Motor neuron (in vitro differentiated cells): ENCODE measurements around the gene CCDC89. TPM values are rescaled to one million over a fixed set of nuclear protein-coding genes. Genes with fewer than 3 reads are reported as not detected.
"Not testable (repeated sequence)": the region's sequence is repeated elsewhere in the genome, so short reads cannot be mapped to it uniquely, and the experiment has no call there.

ENCODE experiments used
- ATAC-seq, 8 experiments: fragments of 200-7000 bp; cut with Tn5 transposase; replicated peaks in 6 of 8; 2 replicates each; pipeline ENCODE4 v1.8.0; 2021; ENCODE audit warnings: mild to moderate bottlenecking in 8 of 8, moderate library complexity in 8 of 8
- H3K27ac ChIP-seq, 2 donors: fragments of 250-450 bp; sonication (Bioruptor Pico); 2 replicates each; pipeline ENCODE4 v1.9.0; 2021; ENCODE audit warnings: antibody characterized with exemption in 2 of 2, mild to moderate bottlenecking in 2 of 2, moderate library complexity in 1 of 2
- H3K4me1 ChIP-seq, 2 donors: fragments of 250-450 bp; sonication (Bioruptor Pico); replicated peaks in 1 of 2; 2 replicates each; pipeline ENCODE4 v1.6.1; 2021; ENCODE audit warnings: antibody characterized with exemption in 2 of 2, mild to moderate bottlenecking in 2 of 2, moderate library complexity in 1 of 2
- H3K4me3 ChIP-seq, 5 donors: fragments of 250-450 bp; sonication (Bioruptor Pico); 2 replicates each; pipeline ENCODE4 v1.9.0; 2021; ENCODE audit warnings: antibody characterized with exemption in 5 of 5, mild to moderate bottlenecking in 5 of 5, moderate library complexity in 4 of 5
- WGBS, 10 experiments: fragments of 450-650 bp; shearing (Covaris generic); methylation state at CpG; one replicate each; pipeline ENCODE4 v1.0.0; 2022; 5-methylcytosine and 5-hydroxymethylcytosine counted together
- in situ Hi-C, 9 experiments: fragments of 400-800 bp; cut with MboI; loops; one replicate each; pipeline ENCODE4 v1.15.0; 2021; ENCODE audit warnings: low sequenced_read_pairs in 9 of 9, low pct_unique_long_range_greater_than_20kb in 2 of 9; ENCODE audit not compliant: unreplicated experiment in 9 of 9
- total RNA-seq, 8 experiments: library from RNA; unstranded; fragments of 300-600 nt; gene quantifications; 2 replicates each; pipeline versions ENCODE4 v1.2.3 to v1.2.4, GENCODE V29; 2022

The CCDC89 gene
- total RNA-seq, 8 experiments from 2014 or later = 0.18 to 4.7 (median 0.71) TPM

DNA sequence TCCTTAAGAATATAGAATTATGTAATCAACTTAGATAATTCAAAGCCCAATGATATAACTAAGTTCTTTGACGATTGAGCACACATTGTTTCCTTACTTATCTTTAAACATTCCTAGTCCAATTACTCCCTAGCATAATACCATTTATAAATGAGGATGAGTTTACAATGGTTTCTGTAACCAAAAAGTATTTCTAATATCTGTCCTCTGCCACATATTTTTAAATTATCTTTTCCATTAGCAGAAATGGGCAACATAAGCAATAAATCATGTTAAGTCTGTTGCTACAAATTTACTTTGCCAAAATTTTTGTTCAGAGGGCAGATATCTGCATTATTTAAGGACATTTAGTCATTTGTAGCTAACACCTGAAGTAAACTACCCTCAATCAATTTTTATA, 27.8 kb downstream of the CCDC89 start:
- WGBS, 10 experiments = 30 to 100% (median 97%) methylated on average over 1 of the region's 1 CpG; no CpG with 5 or more reads in 2 of the 10 experiments
- no peak for ATAC-seq
- Histone ChIP-seq H3K4me1 (peaks cover 2 to 26% of the 10 kb centered on the region in 2 donors), H3K27ac (no peak overlapping the region), H3K4me3 (no peak overlapping the region)
- in situ Hi-C loops = no loop called here

DNA sequence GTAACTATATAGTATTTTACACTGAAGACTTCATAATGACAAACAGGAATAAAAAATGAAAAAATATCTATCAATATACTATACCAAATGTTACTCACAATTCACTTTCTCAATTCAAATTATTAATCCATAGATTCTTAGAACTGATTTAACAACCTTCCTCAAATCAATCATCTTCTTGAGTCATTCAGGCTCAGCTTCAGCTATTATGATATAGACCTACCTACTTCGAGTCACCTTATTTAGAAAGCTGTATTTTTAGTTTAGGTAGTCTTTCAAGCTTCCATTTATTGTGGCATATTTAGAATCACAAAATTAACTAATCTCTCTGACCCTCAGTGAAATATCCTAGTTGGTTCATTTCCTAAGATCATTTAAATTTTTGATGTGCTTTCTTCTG, 29.2 kb downstream of the CCDC89 start:
- in situ Hi-C loops = no loop called here
- ATAC-seq = no peak
- no peak overlapping the region for H3K4me3 ChIP-seq
- 86 to 100% (median 90%) methylated on average over 1 of the region's 1 CpG; no CpG with 5 or more reads in 1 of the 10 experiments for WGBS, 10 experiments
- H3K4me1 ChIP-seq = peaks cover 2 to 26% of the 10 kb centered on the region in 2 donors
- no peak overlapping the region for H3K27ac ChIP-seq

- in situ Hi-C loops, H3K27ac ChIP-seq, ATAC-seq, H3K4me3 ChIP-seq, H3K4me1 ChIP-seq: not testable (repeated sequence)
- 100% methylated on average over 1 of the region's 4 CpGs; no CpG with 5 or more reads in 7 of the 10 experiments for whole genome bisulfite sequencing, 10 experiments
Observed at GRCh38 chr11:85654343-85654742, 31.7 kb downstream of the CCDC89 start.

DNA sequence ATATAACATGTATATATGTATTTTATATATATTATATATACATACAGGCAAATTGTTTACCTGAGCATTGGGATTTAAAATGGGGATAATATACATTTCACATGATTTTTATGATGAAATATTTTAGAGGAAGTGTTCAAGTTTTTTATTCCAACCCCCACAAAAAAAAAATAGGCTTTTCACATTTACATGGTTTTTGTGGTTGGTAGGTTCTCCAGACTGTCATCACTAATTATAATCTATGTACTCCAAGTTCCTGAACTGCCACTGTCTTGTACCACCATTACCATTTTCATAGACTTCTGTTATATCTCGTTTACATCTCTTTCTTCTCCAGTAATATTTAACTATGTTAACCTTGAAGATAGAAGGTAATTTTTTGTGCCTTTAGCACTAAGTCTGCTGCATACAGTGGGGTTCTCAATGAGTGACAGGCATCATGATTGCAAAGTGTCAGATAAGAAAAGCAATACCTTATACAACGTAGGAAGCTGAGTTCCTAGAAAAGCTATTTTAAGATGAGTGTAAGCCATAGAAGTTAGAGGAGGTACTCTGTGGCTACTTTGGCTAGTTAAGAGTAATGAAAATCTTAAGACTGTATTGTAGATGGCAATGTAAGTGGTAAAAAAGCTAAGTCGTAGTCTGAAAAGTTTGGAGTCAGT, 33.1 kb downstream of the CCDC89 start:
- Histone ChIP-seq H3K4me1 (peaks cover 0 to 7% of the 10 kb centered on the region in 2 donors), H3K27ac (no peak overlapping the region), H3K4me3 (no peak overlapping the region)
- in situ Hi-C loops = no loop called here
- ATAC-seq = no peak
- WGBS, 10 experiments = 63 to 92% (median 79%) methylated on average over 2 to 3 of the region's 3 CpGs

DNA sequence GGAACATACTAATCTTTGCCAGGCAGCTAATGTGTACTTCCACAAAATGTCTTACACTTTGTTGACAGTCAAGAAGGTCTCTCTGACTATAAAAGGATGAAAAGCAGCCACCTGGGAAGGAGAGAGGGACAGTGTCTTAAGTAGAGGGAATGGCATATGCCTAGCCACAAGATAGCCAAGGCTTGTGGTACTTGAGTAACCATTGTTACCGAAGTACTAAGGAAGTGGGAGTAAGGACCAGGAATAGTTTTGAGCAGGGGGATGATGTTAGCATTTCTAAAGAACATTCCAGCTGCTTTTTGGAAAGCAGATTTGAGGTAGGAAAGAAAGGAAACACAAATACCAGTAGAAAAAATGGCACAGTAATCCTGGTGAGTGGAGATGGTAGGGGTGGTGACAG, 34.9 kb downstream of the CCDC89 start:
- Histone ChIP-seq H3K4me3 (no peak overlapping the region), H3K4me1 (peaks cover 0 to 13% of the 10 kb centered on the region in 2 donors), H3K27ac (no peak overlapping the region)
- no peak for ATAC-seq
- in situ Hi-C loops = no loop called here
- WGBS, 10 experiments = 70 to 100% (median 100%) methylated on average over 1 of the region's 1 CpG; no CpG with 5 or more reads in 1 of the 10 experiments

DNA sequence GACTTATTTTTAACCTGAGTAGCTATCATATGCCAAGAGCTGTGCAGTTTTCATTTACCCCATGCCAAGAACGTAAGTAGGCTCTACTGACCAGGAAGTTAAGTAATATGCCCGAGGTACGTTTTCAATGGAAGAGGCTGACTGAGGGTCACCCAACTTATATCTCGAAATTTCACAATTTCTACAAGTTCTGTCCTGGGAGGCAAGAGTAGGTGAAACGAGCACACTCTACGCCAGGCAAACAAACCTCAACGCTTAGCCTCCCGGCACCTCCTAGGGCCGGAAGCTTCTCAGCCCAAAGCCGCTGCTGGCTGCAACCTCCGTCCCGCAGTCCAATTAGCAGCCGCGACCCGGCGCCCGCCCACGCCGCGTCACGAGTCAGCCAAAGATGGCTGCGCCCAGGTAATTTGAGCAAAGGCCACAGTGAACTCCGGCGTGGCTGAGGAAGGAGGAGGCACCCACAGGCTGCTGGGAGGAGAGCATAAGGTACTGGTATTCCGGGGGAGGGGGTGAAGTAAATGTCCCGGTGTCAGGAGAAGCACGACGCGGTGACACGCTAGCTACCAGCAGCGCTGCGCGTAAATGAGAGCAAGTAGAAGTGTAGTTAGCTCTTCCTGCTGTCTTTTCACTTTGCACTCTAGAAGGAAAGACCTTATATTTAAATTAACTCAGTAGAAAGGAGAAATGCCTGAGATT, 38.2 kb downstream of the CCDC89 start, which contains the start of gene TMEM126A:
TSS of gene TMEM126A (plus strand) at position 364 of the 696 bp plus-strand sequence. CDS start 2,289 bp downstream, outside the sequence.
- WGBS, 10 experiments = 0 to 4% (median 0%) methylated on average over 1 to 22 of the region's 33 CpGs; no CpG with 5 or more reads in 2 of the 10 experiments
- peak; percentile 96 to 99 (median 97) for ATAC-seq
- in situ Hi-C loops = no loop called here
- peak within 1 kb of the TSS; percentile 59 to 65 for H3K27ac ChIP-seq
- H3K4me3 ChIP-seq = peak within 1 kb of the TSS; percentile 48 to 57 (median 50)
- H3K4me1 ChIP-seq = peaks cover 0 to 13% of the 10 kb centered on the region in 2 donors

DNA sequence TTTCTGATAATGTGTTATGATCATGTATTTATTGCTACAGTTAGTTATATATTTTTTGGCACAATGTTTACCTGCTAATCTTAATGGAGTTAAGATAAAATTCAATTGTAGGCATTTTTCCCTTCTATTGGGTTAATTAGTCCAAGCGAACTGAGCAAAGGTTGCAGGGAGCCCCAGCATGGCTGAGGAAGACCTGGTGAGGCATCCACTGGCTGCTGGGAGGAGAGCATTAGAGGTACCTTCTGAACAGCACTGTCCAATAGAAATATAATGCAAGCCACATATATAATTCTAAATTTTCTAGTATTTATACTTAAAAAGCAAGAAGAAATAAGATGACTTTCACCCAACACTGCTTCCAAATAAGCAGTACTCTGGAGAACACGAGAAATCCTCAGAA, 38.9 kb downstream of the CCDC89 start:
- WGBS, 10 experiments = 0 to 83% (median 50%) methylated on average over 1 to 2 of the region's 2 CpGs; no CpG with 5 or more reads in 1 of the 10 experiments
- Histone ChIP-seq H3K4me3 (peak overlapping the region; percentile 48 to 57 (median 50)), H3K27ac (peak overlapping the region; percentile 59 to 65), H3K4me1 (peaks cover 0 to 13% of the 10 kb centered on the region in 2 donors)
- in situ Hi-C loops = no loop called here
- no peak for ATAC-seq

GRCh38 chr11:85643191-85643614, 42.8 kb downstream of the CCDC89 start:
- no peak overlapping the region for H3K27ac ChIP-seq
- 17 to 90% (median 73%) methylated on average over 1 to 2 of the region's 2 CpGs; no CpG with 5 or more reads in 3 of the 10 experiments for WGBS, 10 experiments
- in situ Hi-C loops = no loop called here
- H3K4me1 ChIP-seq = peaks cover 0 to 6% of the 10 kb centered on the region in 2 donors
- no peak for ATAC-seq
- no peak overlapping the region for H3K4me3 ChIP-seq

GRCh38 chr11:85634747-85635146, 51.2 kb downstream of the CCDC89 start:
- in situ Hi-C loops = no loop called here
- WGBS, 10 experiments = 70 to 100% (median 96%) methylated on average over 1 to 3 of the region's 3 CpGs; no CpG with 5 or more reads in 2 of the 10 experiments
- no peak overlapping the region for H3K27ac ChIP-seq
- no peak for ATAC-seq
- H3K4me1 ChIP-seq = peaks cover 0 to 4% of the 10 kb centered on the region in 2 donors
- no peak overlapping the region for H3K4me3 ChIP-seq

Other genes starting within 250 kb of the CCDC89 start
- gene DLG2, start 58.9 kb downstream of the CCDC89 start, total RNA-seq = 10 to 100 TPM in 3 of 8 experiments, 1 to 10 TPM in 5; 1.3 to 17.5 (median 6.5) TPM
- gene TMEM126B, start 57.6 kb downstream of the CCDC89 start, total RNA-seq = 100 to 1,000 TPM in 1 of 8 experiments, 10 to 100 TPM in 7; 31.1 to 102 (median 46.7) TPM
- gene TMEM126A, start 38.2 kb downstream of the CCDC89 start, total RNA-seq = 10 to 100 TPM; 23.2 to 57.5 (median 37.7) TPM
- 10 to 100 TPM; 39.7 to 80.0 (median 47.7) TPM for gene CREBZF, start 21.1 kb downstream of the CCDC89 start, total RNA-seq
- gene SYTL2, start 124.9 kb upstream of the CCDC89 start, total RNA-seq = 10 to 100 TPM in 4 of 8 experiments, 1 to 10 TPM in 4; 2.5 to 79.6 (median 19.3) TPM
- not detected for gene CCDC83, start 169.2 kb upstream of the CCDC89 start, total RNA-seq